Smooth muscle cell (in vitro differentiated cells): ENCODE results near the gene PVALEF. TPM values are rescaled to one million over a fixed set of nuclear protein-coding genes. Genes with fewer than 3 reads are reported as not detected.

Experiments used
- DNase-seq: peaks from one replicate; lab custom pipeline; 2025; ENCODE audit not compliant: unreplicated experiment; lab: John Stamatoyannopoulos, UW
- H2AFZ ChIP-seq: fragments of 200-600 bp; sonication (generic); 2 replicates; pipeline ENCODE4 v1.6.0; 2016; ENCODE audit warnings: antibody characterized with exemption, low read depth, mild to moderate bottlenecking
- H3F3A ChIP-seq: fragments of 200-600 bp; sonication (generic); 2 replicates; pipeline ENCODE4 v1.6.0; 2017; ENCODE audit warnings: antibody characterized with exemption, low read depth
- H3K27ac ChIP-seq: fragments of 200-600 bp; sonication (generic); 2 replicates; pipeline ENCODE4 v1.5.1; 2016; ENCODE audit warnings: low read depth, mild to moderate bottlenecking
- H3K27me3 ChIP-seq: fragments of 200-600 bp; sonication (generic); 2 replicates; pipeline ENCODE4 v1.6.1; 2016; ENCODE audit warnings: low read depth, mild to moderate bottlenecking
- H3K36me3 ChIP-seq: fragments of 200-600 bp; sonication (generic); 2 replicates; pipeline ENCODE4 v1.5.1; 2016; ENCODE audit warnings: low read depth
- H3K4me1 ChIP-seq: fragments of 200-600 bp; sonication (generic); 2 replicates; pipeline ENCODE4 v1.5.1; 2016; ENCODE audit warnings: low read depth
- H3K4me2 ChIP-seq: fragments of 200-600 bp; sonication (generic); 2 replicates; pipeline ENCODE4 v1.6.0; 2016; ENCODE audit warnings: mild to moderate bottlenecking
- H3K4me3 ChIP-seq: fragments of 200-600 bp; sonication (generic); 2 replicates; pipeline ENCODE4 v1.5.1; 2016; ENCODE audit warnings: mild to moderate bottlenecking
- H3K79me2 ChIP-seq: fragments of 200-600 bp; sonication (generic); 2 replicates; pipeline ENCODE4 v1.6.0; 2016; ENCODE audit warnings: low read depth, mild to moderate bottlenecking
- H3K9ac ChIP-seq: fragments of 200-600 bp; sonication (generic); 2 replicates; pipeline ENCODE4 v1.6.0; 2016; ENCODE audit warnings: low read depth
- H3K9me3 ChIP-seq: fragments of 200-600 bp; sonication (generic); replicated peaks from 2 replicates; pipeline ENCODE4 v1.5.1; 2016; ENCODE audit warnings: low read depth
- H4K20me1 ChIP-seq: fragments of 200-600 bp; sonication (generic); 2 replicates; pipeline ENCODE4 v1.6.0; 2016; ENCODE audit warnings: low read depth
- WGBS: methylation state at CpG from one replicate; pipeline ENCODE4 v1.1.7; 2016; ENCODE audit warnings: low lambda C conversion rate; 5-methylcytosine and 5-hydroxymethylcytosine counted together
- polyA plus RNA-seq: library from polyadenylated mRNA; unstranded; fragments of >200 nt; fragmentation: Nextera tagmentation; extraction: Ambion mirVana; gene quantifications from 2 replicates; pipeline ENCODE4 v1.2.1, GENCODE V29; 2016
- total RNA-seq: library from RNA; depleted of rRNA; stranded (reverse); fragments of >200 nt; gene quantifications from 2 replicates; pipeline ENCODE4 v1.2.3, GENCODE V29; 2014
- TF ChIP-seq, protein P1 (sequence below): fragments of 200-600 bp; sonication (generic); IDR thresholded peaks from 2 replicates; pipeline ENCODE4 v1.5.1; 2017; ENCODE audit warnings: borderline replicate concordance, mild to moderate bottlenecking, antibody characterized with exemption; ENCODE audit not compliant: insufficient read depth, poor library complexity, severe bottlenecking

The PVALEF gene
- total and polyA plus RNA-seq, 2 experiments from 2014 or later = not detected

DNA sequence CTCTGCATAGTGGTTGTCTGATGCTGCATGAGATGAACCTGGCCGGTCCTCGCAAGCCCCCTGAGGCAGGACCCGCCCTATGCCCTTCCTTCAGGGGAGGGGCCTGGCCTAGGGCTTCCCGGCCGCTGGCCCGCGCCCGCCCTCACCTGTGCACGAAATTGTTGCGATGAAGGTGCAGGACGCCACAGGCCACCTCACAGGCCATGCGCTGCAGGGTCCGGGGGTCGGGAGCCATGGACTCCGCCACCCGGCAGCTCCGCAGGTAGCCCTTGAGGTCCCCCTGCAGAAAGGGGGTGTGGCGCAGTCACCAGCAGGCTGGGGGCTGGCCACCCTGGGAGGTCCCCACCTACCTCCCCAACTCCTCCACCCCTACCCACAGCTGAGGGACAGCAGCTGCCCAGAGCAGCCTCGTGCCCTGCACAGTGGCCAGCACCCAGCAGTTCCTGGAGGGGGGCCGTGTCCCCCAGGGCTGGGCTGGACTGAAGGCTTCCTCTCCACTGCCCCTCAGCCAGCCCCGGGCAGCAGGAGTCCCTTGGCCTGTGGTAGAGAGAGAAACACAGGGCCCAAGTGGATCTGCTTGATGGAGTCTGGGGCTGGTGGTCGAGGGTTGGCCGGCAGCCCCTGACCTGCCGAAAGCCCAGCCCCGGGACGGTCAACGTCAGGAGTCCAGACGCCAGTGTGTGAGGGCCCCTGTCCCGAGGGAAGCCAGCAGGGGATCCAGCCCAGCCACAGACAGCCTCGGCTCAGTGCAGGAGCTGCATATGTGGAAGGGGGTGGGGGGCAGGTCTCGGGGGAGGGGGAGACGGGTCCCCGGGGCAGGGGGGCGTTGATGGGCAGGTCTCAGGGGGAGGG is 38.8 kb upstream of the PVALEF start:
- TF ChIP-seq, protein P1, sequence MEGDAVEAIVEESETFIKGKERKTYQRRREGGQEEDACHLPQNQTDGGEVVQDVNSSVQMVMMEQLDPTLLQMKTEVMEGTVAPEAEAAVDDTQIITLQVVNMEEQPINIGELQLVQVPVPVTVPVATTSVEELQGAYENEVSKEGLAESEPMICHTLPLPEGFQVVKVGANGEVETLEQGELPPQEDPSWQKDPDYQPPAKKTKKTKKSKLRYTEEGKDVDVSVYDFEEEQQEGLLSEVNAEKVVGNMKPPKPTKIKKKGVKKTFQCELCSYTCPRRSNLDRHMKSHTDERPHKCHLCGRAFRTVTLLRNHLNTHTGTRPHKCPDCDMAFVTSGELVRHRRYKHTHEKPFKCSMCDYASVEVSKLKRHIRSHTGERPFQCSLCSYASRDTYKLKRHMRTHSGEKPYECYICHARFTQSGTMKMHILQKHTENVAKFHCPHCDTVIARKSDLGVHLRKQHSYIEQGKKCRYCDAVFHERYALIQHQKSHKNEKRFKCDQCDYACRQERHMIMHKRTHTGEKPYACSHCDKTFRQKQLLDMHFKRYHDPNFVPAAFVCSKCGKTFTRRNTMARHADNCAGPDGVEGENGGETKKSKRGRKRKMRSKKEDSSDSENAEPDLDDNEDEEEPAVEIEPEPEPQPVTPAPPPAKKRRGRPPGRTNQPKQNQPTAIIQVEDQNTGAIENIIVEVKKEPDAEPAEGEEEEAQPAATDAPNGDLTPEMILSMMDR = no peak
- no peaks in the 10 kb centered on the region for H3K36me3 ChIP-seq
- no peak overlapping the region for H3K9ac ChIP-seq
- DNase-seq = no peak
- H3K4me2 ChIP-seq = no peak overlapping the region
- no peaks in the 10 kb centered on the region for H3K27me3 ChIP-seq
- H2AFZ ChIP-seq = no peak overlapping the region
- WGBS = 80% methylated on average over 30 of the region's 34 CpGs
- no peaks in the 10 kb centered on the region for H3K9me3 ChIP-seq
- H3K4me3 ChIP-seq = no peak overlapping the region
- H3K27ac ChIP-seq = no peak overlapping the region
- no peaks in the 10 kb centered on the region for H3K79me2 ChIP-seq
- no peaks in the 10 kb centered on the region for H4K20me1 ChIP-seq
- H3F3A ChIP-seq = no peaks in the 10 kb centered on the region
- H3K4me1 ChIP-seq = no peaks in the 10 kb centered on the region

DNA sequence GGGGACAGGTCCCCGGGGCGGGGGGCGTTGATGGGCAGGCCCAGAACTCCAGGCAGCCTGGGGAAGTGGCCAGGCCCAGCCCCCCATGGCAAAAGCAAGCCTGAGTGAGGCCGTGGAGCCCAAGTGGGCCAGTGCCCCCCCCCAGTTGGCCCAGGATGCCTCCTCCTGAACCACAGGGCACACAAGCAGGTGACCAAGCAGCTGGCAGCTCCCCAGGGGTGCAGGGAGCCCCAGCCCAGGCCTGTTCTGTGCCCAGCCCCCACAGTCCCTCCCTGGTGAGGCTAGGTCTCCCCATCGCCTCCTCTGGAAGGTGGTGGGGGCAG is 38.2 kb upstream of the PVALEF start:
- H3K9ac ChIP-seq = no peak overlapping the region
- H2AFZ ChIP-seq = no peak overlapping the region
- DNase-seq = no peak
- no peaks in the 10 kb centered on the region for H3K4me1 ChIP-seq
- WGBS = 100% methylated on average over 2 of the region's 5 CpGs
- H3K27ac ChIP-seq = no peak overlapping the region
- H3K4me3 ChIP-seq = no peak overlapping the region
- H3K9me3 ChIP-seq = no peaks in the 10 kb centered on the region
- H3K27me3 ChIP-seq = no peaks in the 10 kb centered on the region
- no peaks in the 10 kb centered on the region for H3K36me3 ChIP-seq
- TF ChIP-seq, protein P1 = no peak
- no peaks in the 10 kb centered on the region for H3K79me2 ChIP-seq
- no peaks in the 10 kb centered on the region for H3F3A ChIP-seq
- no peak overlapping the region for H3K4me2 ChIP-seq
- H4K20me1 ChIP-seq = no peaks in the 10 kb centered on the region

DNA sequence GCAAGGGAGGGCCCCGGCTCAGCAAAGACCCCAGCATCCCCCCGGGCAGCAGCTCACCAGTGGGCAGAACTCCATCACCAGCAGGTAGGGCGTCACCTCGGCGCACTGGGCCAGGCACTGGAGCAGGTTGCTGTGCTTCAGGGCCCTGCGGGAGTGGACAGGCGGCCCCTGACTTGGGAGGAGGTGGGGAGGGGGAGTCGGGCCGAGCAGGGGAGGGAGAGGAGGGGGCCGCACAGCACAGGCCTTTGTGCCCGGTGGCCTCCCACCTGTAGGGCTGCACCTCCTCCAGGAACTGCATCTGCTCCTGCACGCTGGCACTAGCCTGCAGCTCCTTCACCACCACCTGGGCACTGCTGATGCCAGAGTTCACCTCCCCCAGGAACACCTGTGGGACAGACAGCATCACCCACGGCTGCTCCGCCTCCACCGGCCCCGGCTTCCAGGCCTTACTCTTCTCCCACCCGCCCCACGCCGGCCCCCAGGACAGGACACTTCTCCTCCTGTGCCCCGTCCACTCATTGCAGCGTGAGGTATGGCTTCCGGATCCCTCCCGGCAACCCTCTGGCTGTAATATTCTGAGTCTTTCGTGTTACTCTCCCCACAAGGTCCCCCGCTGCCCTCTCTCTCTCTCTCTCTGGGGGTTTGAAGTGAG is 37.7 kb upstream of the PVALEF start:
- H3K36me3 ChIP-seq = no peaks in the 10 kb centered on the region
- no peaks in the 10 kb centered on the region for H3K27me3 ChIP-seq
- no peak overlapping the region for H3K27ac ChIP-seq
- H3F3A ChIP-seq = no peaks in the 10 kb centered on the region
- 95% methylated on average over 13 of the region's 25 CpGs for WGBS
- no peak overlapping the region for H3K4me3 ChIP-seq
- no peaks in the 10 kb centered on the region for H4K20me1 ChIP-seq
- no peaks in the 10 kb centered on the region for H3K79me2 ChIP-seq
- no peak overlapping the region for H2AFZ ChIP-seq
- no peak for DNase-seq
- no peaks in the 10 kb centered on the region for H3K9me3 ChIP-seq
- no peak overlapping the region for H3K9ac ChIP-seq
- H3K4me1 ChIP-seq = no peaks in the 10 kb centered on the region
- no peak overlapping the region for H3K4me2 ChIP-seq
- TF ChIP-seq, protein P1 = no peak
